NCI-H510A treated with DMSO at 0.1 percent for 48 hours (cell line): ENCODE results near the gene TRPV3.

Experiments
- DNase-seq: peaks from one replicate; lab custom pipeline; 2025; lab: John Stamatoyannopoulos, UW

TRPV3 gene

DNA sequence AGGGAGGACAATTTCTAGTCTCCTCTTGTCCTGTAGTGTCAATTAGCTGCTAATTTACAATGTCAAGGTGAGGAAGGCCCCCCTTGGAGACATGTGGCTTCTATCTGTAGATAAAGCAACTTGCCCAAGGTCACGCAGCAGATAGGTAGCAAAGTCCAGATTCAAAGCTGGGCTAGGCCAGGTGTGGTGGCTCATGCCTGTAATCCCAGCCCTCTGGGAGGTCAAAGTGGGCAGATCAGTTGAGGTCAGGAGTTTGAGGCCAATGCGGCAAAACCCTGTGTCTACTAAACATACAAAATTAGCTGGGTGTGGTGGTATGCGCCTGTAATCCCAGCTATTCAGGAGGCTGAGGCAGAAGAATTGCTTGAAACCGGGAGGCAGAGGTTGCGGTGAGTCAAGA is 11.1 kb downstream of the TRPV3 start:
- no peak for DNase-seq

DNA sequence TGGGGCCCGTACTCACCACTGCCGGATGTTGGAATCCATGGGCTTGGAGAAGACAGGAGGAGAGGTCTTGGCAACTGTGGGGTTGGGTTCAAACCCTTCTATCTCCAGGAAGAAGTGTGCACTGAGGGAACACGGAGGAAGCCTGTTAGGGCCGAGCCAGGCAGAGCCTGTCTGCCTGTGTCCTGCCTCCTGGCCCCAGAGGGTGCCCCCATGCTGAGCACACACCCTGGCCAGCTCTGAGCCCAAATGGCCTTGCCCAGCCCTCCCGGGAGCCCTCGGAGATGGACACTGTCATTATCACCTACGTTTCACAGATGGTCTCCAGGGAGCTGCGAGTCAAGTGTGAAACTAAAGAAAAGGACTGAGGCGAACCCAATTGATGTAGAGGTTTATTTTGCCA is 12.5 kb downstream of the TRPV3 start:
- no peak for DNase-seq

DNA sequence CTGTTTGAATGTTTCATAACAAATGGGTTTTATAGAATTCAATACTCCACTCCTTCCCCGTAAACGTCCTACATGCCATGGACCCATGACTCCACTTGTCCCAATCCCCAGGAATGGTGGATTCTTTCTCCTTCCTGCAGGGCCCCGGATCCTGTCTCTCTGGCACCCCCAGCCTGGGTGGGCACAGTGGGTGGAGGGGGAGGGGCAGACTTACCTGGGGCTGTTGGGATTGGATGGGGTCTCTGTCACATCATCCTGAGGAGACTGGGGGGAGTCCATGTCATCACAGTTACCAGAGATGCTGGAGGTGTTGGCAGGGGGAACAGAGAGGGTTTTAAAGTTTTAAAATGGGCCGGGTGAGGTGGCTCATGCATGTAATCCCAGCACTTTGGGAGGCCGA is 13.2 kb downstream of the TRPV3 start:
- no peak for DNase-seq

DNA sequence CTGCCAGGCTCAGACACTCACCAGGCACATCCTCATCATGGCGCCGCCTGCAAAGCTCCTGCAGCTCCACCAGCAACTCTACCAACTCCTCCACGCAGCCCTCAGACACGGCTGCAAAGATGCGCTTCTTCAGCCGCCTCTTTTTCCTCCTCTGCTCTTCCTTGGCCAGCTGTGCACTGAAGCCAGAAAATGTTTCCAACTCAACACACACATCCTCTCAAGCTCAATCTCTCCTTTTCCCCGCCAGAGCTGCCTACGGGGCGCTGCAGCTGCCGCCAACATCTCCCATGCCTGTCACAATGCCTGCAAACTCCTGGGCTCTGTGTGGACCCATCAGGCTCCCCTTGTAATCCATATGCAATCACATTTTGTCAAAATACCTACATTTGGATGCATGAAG is 14.2 kb downstream of the TRPV3 start:
- no peak for DNase-seq

DNA sequence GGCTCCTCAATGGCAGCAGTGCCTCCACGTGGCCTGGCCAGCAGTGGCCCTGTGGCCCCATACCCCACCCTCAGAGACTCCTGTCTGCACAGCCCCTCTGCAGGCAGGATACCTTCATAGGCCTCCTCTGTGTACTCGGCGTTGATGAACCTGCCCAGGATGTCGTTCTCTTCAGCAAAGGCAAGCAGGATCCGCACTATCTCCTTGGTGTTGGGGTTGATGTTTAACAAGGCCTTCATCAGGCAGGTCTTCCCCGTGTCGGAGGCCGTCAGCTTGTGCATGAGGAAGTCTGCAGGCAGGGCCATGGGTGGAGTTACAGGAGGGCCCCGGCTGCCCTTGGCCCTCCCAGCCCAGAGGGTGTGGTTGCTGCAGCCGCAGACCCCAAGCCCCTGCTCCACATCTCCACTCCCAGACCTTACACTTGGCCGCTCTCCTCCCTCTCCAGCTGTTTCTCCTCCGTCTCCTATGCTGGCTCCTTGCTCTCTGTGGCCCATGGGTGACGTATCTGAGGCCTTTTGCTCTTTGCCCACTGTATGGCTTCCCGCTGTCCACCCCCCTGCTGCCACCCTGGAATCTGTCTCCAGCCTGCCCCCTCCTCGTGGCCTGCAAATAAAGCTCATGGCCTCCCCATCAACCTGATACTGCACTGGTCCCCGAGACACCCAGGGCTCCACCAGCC is 15.1 kb downstream of the TRPV3 start:
- no peak for DNase-seq

DNA sequence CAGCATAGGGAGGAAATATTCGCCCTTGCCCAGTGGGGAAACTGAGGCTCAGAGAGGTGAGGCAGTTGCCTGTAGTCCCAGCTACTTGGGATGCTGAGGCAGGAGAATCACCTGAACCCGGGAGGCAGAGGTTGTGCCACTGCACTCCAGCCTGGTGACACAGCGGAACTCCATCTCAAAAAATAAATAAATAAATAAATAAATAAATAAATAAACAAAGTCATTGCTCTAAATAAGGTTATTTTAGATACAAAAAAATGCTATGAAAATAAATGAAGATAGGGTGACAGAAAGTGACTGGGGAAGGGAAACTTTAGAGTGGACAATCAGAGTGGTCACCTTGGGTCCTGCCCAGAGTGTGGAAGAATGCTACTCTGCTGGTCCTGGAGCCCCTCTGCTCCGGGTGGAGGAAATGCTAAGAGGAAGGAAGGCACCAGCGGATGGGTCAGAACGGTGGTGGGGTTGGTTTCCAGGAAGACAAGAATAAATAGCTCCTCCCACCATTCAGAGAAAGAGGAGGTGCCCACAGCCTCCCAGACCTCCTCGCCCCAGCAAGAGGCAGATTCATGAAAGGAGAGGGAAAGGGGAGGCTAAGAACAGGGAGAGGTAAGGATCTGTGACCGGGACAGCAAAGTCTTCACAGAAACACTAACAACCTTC is 17.6 kb downstream of the TRPV3 start:
- DNase-seq, result no peak

DNA sequence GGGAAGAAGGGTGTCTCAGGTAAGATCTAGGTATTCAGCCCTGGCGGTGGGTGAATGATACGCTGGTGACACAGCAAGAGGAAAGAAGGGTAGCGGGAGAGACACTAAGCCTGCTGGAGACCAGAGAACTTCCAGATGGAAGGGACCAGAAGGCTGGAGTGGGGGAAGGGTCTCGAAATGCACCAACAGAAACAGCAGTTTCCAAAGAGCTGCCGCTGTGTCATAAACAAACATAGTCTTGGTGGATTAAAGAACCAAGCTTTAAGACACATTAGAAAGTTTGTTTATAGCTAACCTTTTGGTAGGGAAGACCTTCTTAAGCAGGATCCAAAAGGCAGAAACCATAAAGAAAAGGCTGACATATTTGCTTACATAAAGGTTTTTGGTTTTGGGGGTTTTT is 20.9 kb downstream of the TRPV3 start:
- DNase-seq, result no peak

DNA sequence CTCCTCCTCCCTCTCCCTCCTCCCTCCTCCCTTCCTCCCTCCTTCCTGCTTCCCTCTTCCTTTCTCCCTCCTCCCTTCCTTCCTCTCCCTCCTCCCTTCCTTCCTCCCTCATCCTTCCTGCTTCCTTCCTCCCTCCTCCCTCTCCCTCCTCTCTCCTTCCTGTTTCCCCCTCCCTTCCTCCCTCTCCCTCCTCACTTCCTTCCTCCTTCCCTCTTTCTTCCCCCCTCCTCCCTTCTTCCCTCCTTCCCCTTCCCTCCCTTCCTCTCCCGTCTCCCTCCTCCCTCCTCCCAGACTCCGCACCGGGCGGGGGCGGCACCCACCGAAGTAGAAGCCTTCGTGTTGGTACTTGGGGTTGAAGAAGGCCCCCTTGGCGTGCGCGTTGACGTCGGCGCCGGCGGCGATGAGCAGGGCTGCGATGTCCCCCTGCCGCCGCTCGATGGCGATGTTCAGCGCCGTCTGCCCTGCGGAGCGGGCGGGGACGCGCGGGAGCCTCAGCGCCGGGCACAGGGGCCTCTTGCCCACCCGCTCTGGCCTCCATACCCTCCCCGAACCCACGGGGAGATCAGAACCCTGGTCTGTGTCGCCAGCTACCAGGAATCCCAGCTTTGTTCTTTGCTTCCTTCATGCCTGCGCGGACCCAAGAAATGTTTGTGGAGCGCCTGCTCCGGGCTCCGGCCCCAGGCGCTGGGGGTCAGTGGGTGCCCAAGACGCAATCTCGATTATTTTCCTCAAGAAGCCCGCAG is 22.2 kb downstream of the TRPV3 start:
- DNase-seq, result no peak

DNA sequence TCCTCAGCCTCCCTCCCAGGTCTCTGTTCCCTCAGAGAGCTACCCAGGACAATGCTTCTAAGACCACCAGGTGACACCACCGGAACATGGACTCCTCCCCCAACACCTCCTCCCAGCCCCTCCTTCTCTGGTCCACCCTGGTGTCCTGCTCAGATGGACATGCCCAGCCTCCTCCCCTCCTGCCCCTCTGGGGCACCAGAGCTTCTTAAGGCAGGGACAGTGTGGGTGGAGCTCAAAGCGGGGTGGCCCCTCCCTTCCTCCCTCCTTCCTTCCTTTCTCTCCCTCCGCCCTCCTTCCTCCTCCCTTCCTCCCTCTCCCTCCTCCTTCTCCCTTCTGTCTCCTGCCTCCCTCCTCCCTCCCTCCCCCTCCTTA is 22.7 kb downstream of the TRPV3 start:
- DNase-seq, result no peak

DNA sequence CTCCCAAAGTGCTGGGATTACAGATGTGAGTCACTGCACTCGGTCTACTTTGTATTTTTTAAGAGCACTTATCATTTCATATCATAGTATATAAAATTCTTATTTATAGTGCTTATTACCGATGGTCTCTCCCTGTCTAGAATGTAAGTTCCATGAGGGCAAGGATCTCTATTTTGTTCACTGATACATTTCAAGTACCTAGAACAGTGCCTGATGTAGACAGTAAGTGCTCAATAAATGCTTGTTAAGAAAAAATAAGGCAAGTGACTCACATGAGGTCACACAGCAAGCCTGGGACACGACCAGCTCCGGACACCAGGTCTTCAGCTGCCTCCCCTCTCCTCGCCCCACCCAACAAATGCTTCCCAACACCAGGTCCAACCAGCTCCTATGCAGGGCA is 23.9 kb downstream of the TRPV3 start:
- no peak for DNase-seq

DNA sequence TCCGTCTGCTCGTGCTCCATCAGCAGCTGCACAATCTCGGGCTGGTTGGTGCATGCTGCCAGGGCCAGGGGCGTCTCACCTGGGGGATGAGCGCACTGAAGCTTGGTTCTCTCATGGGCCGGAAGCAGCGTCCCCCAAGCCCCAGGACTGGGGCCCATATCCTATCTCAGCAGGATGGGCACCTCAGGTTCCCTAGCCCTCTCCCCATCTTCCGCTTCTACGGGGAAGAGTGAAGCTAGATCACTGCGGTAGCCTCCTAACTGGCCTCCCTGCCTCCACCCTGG is 24.8 kb downstream of the TRPV3 start:
- no peak for DNase-seq

DNA sequence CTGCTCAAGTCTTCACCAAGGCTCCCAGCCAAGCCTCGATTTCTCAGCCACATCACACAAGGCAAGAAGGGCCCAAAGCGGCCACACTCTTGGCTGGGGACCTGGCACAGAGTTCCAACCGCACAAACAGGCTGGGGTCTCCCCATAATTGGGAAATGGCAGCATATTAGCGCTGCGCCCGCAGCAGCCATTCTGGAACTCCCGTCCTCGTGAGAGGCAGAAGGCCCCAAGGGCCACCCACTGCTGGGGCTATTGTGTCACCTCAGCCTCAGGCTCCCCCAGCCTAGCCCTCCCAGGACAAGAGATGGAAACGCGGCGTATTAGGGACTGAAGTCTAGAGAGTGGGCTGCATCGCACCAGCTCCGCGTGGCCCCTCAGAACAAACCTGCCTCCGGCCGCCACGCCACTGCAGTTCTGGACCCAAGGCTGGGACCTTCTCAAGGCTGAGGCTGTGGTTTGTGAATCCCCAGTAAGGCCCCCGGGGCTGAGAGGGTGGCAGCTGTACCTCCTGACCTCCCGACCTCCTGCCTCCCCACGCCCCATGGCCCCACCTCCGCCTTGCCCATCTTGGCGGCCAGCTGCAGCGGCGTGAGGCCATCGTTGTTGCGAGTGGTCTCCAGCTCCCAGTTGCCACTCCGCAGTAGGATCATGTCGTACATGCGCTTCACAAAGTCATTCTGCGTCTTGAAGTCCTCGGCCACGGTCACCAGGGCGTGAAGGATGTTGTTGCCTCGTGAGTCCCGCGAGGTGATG is 25.3 kb downstream of the TRPV3 start:
- DNase-seq, result no peak

DNA sequence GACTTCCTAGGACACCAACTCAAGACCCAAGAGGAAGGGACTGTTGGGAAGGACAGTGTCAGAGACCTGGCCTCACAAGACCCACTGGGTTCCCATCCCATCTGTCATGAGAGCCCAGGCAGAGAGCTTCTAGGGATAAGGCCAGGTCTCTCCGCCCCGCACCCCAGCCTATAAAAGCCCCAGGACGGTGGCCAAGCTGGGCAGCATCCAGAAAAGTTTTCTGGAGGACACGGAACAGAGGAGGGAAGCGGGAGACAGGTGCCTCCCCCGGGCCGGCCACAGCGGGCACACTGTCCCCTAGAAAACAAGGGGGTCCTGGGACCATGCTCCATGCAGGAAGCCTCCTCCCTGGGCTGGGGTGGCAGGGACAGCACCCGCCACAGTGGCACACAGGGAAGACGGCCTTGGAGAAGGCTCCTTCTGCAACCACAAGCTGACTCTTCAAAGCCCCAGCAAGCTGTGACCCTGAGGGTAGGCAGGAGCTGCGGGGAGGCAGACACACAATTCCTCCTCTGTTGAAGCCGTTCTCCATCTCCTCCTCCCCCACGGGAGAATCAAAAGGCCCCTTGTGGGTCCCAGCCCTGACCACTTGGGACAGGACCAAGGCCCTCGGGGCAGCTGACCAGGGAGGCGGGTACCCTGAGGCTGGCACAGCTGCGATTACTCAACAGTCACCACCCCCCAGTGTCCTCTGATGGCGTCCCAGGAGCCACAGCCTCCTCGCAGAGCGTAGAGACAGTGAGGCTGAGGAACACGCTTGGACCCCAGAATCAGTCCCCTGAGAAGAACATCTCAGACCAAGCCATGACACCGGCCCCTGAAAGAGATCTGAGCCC is 26.1 kb downstream of the TRPV3 start:
- no peak for DNase-seq

DNA sequence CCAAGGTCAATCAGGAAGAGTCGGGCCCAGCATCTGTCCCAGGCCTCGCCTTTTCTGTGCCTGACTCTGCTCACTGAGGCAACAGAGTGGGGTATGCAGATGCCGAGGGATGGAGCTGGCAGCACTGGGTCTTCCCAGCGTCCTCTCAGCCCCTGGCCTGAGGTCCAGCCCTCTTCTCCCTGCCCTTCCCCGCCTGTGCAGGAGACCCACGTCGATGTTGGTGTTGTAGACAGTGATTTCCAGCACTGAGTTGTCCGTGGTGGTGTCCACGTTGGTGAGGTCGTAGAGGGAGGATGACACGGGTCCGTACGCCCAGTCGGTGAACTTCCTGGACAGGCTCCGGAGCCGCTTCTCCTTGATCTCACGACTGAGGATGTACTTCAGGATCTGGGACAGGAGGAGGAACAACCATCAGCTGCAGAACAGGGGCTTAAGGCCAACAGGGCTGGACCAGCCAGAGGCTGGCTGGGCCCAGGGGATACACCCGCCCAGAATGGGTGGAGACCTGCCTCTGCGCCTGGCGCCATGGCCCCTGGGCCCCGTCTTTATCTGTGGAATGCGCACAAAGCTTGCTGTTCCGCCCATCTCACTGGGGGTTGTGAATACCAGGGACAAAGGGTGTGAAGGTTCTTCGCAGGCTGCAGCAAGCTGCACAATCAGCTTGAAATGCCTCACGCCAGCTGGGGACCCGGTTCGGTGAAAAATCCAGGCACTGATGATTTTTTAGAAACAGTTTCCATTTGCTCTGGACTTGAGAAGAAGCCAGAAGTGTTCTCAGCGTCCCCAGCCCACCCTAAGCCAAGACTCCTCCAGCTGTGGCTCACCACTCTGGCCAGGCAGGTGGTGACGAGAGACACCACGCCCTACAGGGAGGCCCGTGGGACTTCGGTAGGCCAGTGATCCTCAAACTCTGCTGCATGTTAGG is 27.5 kb downstream of the TRPV3 start:
- DNase-seq, result no peak

DNA sequence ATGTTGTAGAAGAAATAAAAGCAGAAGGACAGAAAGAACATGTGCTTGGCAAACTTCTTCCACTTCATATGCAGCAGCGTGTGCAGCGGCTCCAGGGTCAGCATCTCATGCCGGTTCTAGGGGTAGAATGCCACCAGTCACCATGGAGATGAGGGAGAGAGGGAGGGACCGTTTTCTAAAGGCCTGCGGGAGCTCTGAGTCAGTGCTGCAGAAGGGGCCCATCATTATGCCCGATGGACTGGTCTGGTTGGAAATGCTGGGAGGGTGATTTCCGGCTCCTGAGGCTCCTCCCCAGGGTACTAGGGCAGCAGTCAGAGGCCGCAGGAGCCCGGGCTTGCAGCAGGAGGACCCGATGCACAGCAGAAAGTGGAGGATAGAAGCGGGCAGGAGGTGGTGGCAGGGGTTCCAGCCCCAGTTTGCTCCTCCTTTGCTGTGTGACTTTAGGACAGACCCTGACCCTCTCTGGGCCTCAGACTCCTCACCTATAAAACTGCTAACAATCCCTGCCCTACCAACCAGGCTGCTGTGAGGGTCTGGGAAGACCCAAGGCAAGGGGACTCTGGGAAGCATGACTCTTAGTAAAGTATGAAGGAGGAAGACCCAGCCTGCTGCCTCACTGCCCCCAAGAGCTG is 28.6 kb downstream of the TRPV3 start:
- DNase-seq, result no peak

DNA sequence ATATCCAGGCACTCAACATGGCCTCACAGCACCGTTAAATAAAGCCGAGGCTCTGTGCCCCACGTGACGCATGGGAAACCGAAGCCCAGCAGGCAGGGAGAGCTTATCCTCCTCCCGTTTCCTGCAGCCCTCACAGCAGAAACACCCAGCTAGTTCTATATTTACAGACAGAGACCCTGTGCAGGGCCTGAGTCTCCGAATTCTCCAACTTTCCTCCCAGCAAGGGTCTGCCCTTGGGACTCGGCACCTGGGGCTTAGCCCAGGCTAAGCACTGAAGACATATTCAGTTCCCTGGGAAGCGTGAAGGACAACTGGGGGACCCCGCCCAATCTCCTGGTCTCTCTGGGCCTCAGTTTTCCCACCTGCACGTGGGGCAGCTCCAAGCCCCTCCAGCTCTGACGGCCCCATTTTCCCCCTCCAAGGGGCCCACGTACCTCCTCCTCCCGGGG is 29.2 kb downstream of the TRPV3 start:
- DNase-seq, result no peak

DNA sequence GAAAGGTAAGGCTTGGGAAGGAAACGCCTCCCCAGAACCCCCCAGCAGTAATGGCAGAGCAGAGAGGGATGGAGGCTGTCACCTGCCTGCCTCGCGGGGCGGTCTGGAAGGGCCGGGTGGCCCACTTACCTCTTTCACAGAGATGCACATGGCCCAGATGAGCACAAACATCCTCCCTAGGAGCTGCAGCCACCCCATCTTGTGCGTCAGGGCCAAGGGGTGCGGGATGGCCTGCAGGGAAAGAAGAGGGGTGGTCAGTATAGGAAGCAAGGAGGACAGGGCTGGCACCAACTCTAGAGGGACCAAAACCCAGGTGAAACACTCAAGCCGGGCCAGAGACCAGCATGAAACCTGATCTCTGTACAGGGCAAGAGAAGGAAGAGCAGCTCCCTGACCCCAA is 29.7 kb downstream of the TRPV3 start:
- DNase-seq, result no peak

DNA sequence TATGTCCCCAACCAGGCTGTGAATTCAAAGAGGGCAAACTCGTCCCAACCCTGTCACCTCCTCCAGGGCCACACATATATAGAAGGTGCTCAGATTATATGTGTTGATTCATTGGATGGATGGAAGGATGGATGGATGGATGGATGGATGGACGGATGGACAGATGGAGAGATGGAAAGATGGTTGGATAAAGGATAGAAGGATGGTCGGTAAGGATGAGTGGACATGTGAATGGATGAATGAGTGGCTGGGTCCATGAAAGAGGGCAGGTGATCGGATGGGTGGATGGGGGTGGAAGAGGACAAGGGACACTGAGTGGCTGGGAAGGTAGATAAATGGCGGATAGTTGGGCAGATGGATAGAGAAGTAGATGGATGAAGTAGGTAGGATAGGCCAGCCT is 30.1 kb downstream of the TRPV3 start:
- DNase-seq, result no peak

DNA sequence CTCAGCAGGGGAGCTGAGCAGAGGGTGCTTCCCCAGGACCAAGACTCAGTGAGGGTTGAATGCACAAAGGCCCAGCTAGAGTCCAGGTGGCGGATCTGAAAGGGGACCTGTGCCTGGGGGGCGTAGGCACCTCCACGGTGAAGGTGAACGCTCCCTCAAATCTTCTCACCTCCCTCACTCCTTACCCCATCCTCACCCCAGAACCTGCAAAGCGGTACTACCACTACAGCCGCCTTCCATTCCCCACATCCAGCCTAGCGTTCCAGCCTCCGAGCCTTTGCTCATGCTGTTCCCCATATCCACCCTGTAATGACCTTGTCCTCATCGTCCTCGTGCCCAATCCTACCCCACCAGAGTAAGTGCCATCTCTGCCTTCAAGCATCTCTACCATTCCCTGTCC is 30.6 kb downstream of the TRPV3 start:
- DNase-seq, result no peak

DNA sequence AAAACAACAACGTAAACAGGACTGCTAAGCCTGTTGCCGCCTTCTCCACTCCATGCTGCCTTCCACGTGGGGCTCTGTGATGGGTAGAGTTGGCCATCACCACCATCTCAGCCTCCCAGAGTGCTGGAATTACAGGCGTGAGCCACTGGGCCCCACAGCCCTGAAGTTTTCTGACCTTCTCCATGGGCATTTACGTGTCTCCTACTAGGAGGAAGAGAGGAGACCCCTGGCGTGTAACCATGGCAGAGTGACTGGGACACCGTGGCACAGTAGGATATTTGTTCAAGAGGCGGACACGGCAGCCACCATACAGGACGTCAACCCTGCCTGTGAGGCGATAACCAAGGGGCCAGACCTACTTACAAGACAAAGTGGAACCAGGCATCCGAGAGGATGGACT is 31.1 kb downstream of the TRPV3 start:
- DNase-seq, result no peak
